ENCODE data around the gene IL23A. TPM values are rescaled to one million over a fixed set of nuclear protein-coding genes. Genes with fewer than 3 reads are reported as not detected.
"Not testable (repeated sequence)": the region's sequence is repeated elsewhere in the genome, so short reads cannot be mapped to it uniquely, and the experiment has no call there.

IL23A gene
- total RNA-seq, 2 experiments from 2014 or later = 9.0 to 12.6 TPM

GRCh38 chr12:56307221-56307965 lies 31.3 kb upstream of the IL23A start:
- Mint-ChIP-seq H3K9me3 (no peaks in the 10 kb centered on the region), H3K4me1 (ENCODE audit: low read depth) (peaks cover 3% of the 10 kb centered on the region)

GRCh38 chr12:56308714-56309113 lies 30.0 kb upstream of the IL23A start:
- Mint-ChIP-seq H3K9me3 (no peaks in the 10 kb centered on the region), H3K27ac (no peak overlapping the region), H3K4me3 (no peak overlapping the region), H3K4me1 (ENCODE audit: low read depth) (peaks cover 2% of the 10 kb centered on the region), H3K36me3 (ENCODE audit: low read depth) (peaks cover 5% of the 10 kb centered on the region), H3K27me3 (ENCODE audit: low read depth) (no peaks in the 10 kb centered on the region)
- intact Hi-C loops (cut with micrococcal nuclease) = no loop called here
- DNase-seq = no peak
- CTCF ChIA-PET = interaction anchor here (0.7 to 1.5 kb wide), 3 partner anchors 11 to 155 kb away, joined by 3 to 4 read pairs (median 4); no protein-coding TSS in a partner anchor

More at GRCh38 chr12:56307221-56307965, 31.3 kb upstream of the IL23A start:
- intact Hi-C loops (cut with micrococcal nuclease) = no loop called here
- peaks cover 5% of the 10 kb centered on the region for H3K36me3 Mint-ChIP-seq (ENCODE audit: low read depth)
- no peak for DNase-seq
- no peak overlapping the region for H3K4me3 Mint-ChIP-seq
- no peak overlapping the region for H3K27ac Mint-ChIP-seq
- CTCF ChIA-PET = interaction anchor here (0.7 to 1.1 kb wide), 2 partner anchors 8 to 9 kb away, joined by 3 read pairs; partner anchors contain the start of gene CNPY2
- H3K27me3 Mint-ChIP-seq (ENCODE audit: low read depth) = no peaks in the 10 kb centered on the region

- peaks cover 13% of the 10 kb centered on the region for H3K4me1 Mint-ChIP-seq (ENCODE audit: low read depth)
- DNase-seq = no peak
- no peaks in the 10 kb centered on the region for H3K27me3 Mint-ChIP-seq (ENCODE audit: low read depth)
- CTCF ChIA-PET = interaction anchor here (0.6 to 1.8 kb wide), 4 partner anchors 18 to 193 kb away, joined by 3 to 4 read pairs (median 4); partner anchors contain the start of genes STAT2 and ZC3H10
- intact Hi-C loops (cut with micrococcal nuclease) = no loop called here
- no peak overlapping the region for H3K4me3 Mint-ChIP-seq
- no peak overlapping the region for H3K27ac Mint-ChIP-seq
- H3K36me3 Mint-ChIP-seq (ENCODE audit: low read depth) = peaks cover 10% of the 10 kb centered on the region
- no peaks in the 10 kb centered on the region for H3K9me3 Mint-ChIP-seq
Observed at GRCh38 chr12:56311003-56311402, 27.7 kb upstream of the IL23A start.

GRCh38 chr12:56315249-56315621 lies 23.4 kb upstream of the IL23A start:
- H3K4me1 Mint-ChIP-seq (ENCODE audit: low read depth) = peaks cover 18% of the 10 kb centered on the region
- DNase-seq = no peak
- peaks cover 10% of the 10 kb centered on the region for H3K36me3 Mint-ChIP-seq (ENCODE audit: low read depth)
- H3K27me3 Mint-ChIP-seq (ENCODE audit: low read depth) = no peaks in the 10 kb centered on the region
- CTCF ChIA-PET = interaction anchor here (0.6 to 3.3 kb wide), 8 partner anchors 8 to 149 kb away, joined by 3 to 20 read pairs (median 3); no protein-coding TSS in a partner anchor
- peak overlapping the region; percentile 97 for H3K4me3 Mint-ChIP-seq
- H3K9me3 Mint-ChIP-seq = no peaks in the 10 kb centered on the region
- intact Hi-C loops (cut with micrococcal nuclease) = loop anchor here (5.0 kb wide), 1 partner anchor 132 kb away; the partner anchor contains the start of gene TIMELESS
- H3K27ac Mint-ChIP-seq = peak overlapping the region; percentile 97

GRCh38 chr12:56315622-56316473 lies 22.8 kb upstream of the IL23A start, which contains the start of gene CNPY2:
CNPY2 (minus strand) TSS chr12:56315988; CDS start chr12:56315217, 771 bp downstream.
- DNase-seq = peak; percentile 92
- Mint-ChIP-seq H3K9me3 (no peaks in the 10 kb centered on the region), H3K4me1 (ENCODE audit: low read depth) (peaks cover 16% of the 10 kb centered on the region), H3K4me3 (peak within 1 kb of the TSS; percentile 97), H3K27me3 (ENCODE audit: low read depth) (no peaks in the 10 kb centered on the region), H3K36me3 (ENCODE audit: low read depth) (peaks cover 10% of the 10 kb centered on the region), H3K27ac (peak within 1 kb of the TSS; percentile 97)
- intact Hi-C loops (cut with micrococcal nuclease) = loop anchor here (1.0 to 5.0 kb wide), 8 partner anchors 16 to 372 kb away; partner anchors contain the start of genes CS, IL23A, PTGES3 and SPRYD4
- CTCF ChIA-PET = interaction anchor here (0.6 to 3.3 kb wide), 13 partner anchors 8 to 148 kb away, joined by 3 to 20 read pairs (median 3); no protein-coding TSS in a partner anchor

- peak; percentile 43 for DNase-seq
- Mint-ChIP-seq H3K4me1 (ENCODE audit: low read depth) (peaks cover 16% of the 10 kb centered on the region), H3K27ac (peak overlapping the region; percentile 12), H3K27me3 (ENCODE audit: low read depth) (no peaks in the 10 kb centered on the region), H3K4me3 (no peak overlapping the region), H3K36me3 (ENCODE audit: low read depth) (peaks cover 10% of the 10 kb centered on the region), H3K9me3 (no peaks in the 10 kb centered on the region)
- CTCF ChIA-PET = interaction anchor here (0.9 to 1.3 kb wide), 2 partner anchors 18 to 42 kb away, joined by 4 to 5 read pairs; partner anchors contain the start of gene STAT2
- intact Hi-C loops (cut with micrococcal nuclease) = loop anchor here (5.0 kb wide), 1 partner anchor 130 kb away; the partner anchor contains the start of gene TIMELESS
Observed at GRCh38 chr12:56317675-56318074, 21.0 kb upstream of the IL23A start.

- CTCF ChIA-PET = interaction anchor here (0.7 to 2.0 kb wide), 3 partner anchors 12 to 39 kb away, joined by 3 to 8 read pairs (median 4); partner anchors contain the start of genes PAN2 and STAT2
- peaks cover 5% of the 10 kb centered on the region for H3K4me1 Mint-ChIP-seq (ENCODE audit: low read depth)
- H3K9me3 Mint-ChIP-seq = no peaks in the 10 kb centered on the region
- DNase-seq = peak; percentile 50
- H3K27me3 Mint-ChIP-seq (ENCODE audit: low read depth) = no peaks in the 10 kb centered on the region
- peak overlapping the region; percentile 70 for H3K27ac Mint-ChIP-seq
- intact Hi-C loops (cut with micrococcal nuclease) = loop anchor here (1.0 kb wide), 1 partner anchor 12 kb away; the partner anchor contains the start of gene PAN2
- peaks cover 16% of the 10 kb centered on the region for H3K36me3 Mint-ChIP-seq (ENCODE audit: low read depth)
- H3K4me3 Mint-ChIP-seq = no peak overlapping the region
Observed at GRCh38 chr12:56321027-56321426, 17.7 kb upstream of the IL23A start.

- H3K9me3 Mint-ChIP-seq; H3K4me1 Mint-ChIP-seq (ENCODE audit: low read depth); H3K27me3 Mint-ChIP-seq (ENCODE audit: low read depth); DNase-seq; H3K4me3 Mint-ChIP-seq: not testable (repeated sequence)
- intact Hi-C loops (cut with micrococcal nuclease) = loop anchor here (1.0 kb wide), 1 partner anchor 12 kb away; the partner anchor contains the start of gene PAN2
- Mint-ChIP-seq H3K27ac (peak overlapping the region; percentile 17), H3K36me3 (ENCODE audit: low read depth) (peaks cover 20% of the 10 kb centered on the region)
- CTCF ChIA-PET = interaction anchor here (0.7 to 2.0 kb wide), 2 partner anchors 11 to 38 kb away, joined by 4 to 8 read pairs; partner anchors contain the start of genes PAN2 and STAT2
Observed at GRCh38 chr12:56321610-56322009, 17.1 kb upstream of the IL23A start.

GRCh38 chr12:56324206-56324605 lies 14.5 kb upstream of the IL23A start:
- peaks cover 22% of the 10 kb centered on the region for H3K36me3 Mint-ChIP-seq (ENCODE audit: low read depth)
- no peak for DNase-seq

GRCh38 chr12:56326126-56326525 lies 12.6 kb upstream of the IL23A start:
- DNase-seq = no peak
- no peak overlapping the region for H3K4me3 Mint-ChIP-seq
- no peak overlapping the region for H3K27ac Mint-ChIP-seq
- no peaks in the 10 kb centered on the region for H3K9me3 Mint-ChIP-seq
- no peaks in the 10 kb centered on the region for H3K4me1 Mint-ChIP-seq (ENCODE audit: low read depth)
- peaks cover 20% of the 10 kb centered on the region for H3K36me3 Mint-ChIP-seq (ENCODE audit: low read depth)
- H3K27me3 Mint-ChIP-seq (ENCODE audit: low read depth) = no peaks in the 10 kb centered on the region
- intact Hi-C loops (cut with micrococcal nuclease) = no loop called here
- CTCF ChIA-PET = interaction anchor here (0.8 to 1.3 kb wide), 2 partner anchors 10 to 134 kb away, joined by 3 to 4 read pairs; partner anchors contain the start of gene CNPY2

More at GRCh38 chr12:56324206-56324605, 14.5 kb upstream of the IL23A start:
- H3K9me3 Mint-ChIP-seq = no peaks in the 10 kb centered on the region
- H3K27me3 Mint-ChIP-seq (ENCODE audit: low read depth) = no peaks in the 10 kb centered on the region
- intact Hi-C loops (cut with micrococcal nuclease) = no loop called here
- no peak overlapping the region for H3K4me3 Mint-ChIP-seq
- CTCF ChIA-PET = interaction anchor here (0.8 kb wide), 1 partner anchor 140 kb away, joined by 5 read pairs; no protein-coding TSS in a partner anchor
- H3K4me1 Mint-ChIP-seq (ENCODE audit: low read depth) = no peaks in the 10 kb centered on the region
- no peak overlapping the region for H3K27ac Mint-ChIP-seq

- Mint-ChIP-seq H3K27ac (no peak overlapping the region), H3K9me3 (no peaks in the 10 kb centered on the region), H3K27me3 (ENCODE audit: low read depth) (no peaks in the 10 kb centered on the region), H3K36me3 (ENCODE audit: low read depth) (peaks cover 21% of the 10 kb centered on the region), H3K4me3 (no peak overlapping the region), H3K4me1 (ENCODE audit: low read depth) (peaks cover 3% of the 10 kb centered on the region)
- DNase-seq = no peak
- CTCF ChIA-PET = interaction anchor here (0.6 kb wide), 1 partner anchor 9 kb away, joined by 3 read pairs; no protein-coding TSS in a partner anchor
- intact Hi-C loops (cut with micrococcal nuclease) = no loop called here
Observed at GRCh38 chr12:56326533-56326932, 12.2 kb upstream of the IL23A start.

All from activated naive CD4-positive, alpha-beta T cell treated with anti-CD3 and anti-CD28 coated beads for 36 hours (primary cell).